HepG2 (cell line): ENCODE measurements around the gene CNEP1R1. TPM values are rescaled to one million over a fixed set of nuclear protein-coding genes. Genes with fewer than 3 reads are reported as not detected.

ENCODE experiments used
- ASH2L ChIP-seq: fragments of 300-600, 200-600 bp; sonication (generic); IDR thresholded peaks from 2 replicates; pipeline ENCODE4 v1.7.0; 2017; ENCODE audit warnings: low read depth, mild to moderate bottlenecking, moderate library complexity, mixed read lengths, low read length; ENCODE audit not compliant: insufficient read length
- ATRX ChIP-seq: sonication (generic); formaldehyde crosslinking; IDR thresholded peaks from 2 replicates; pipeline ENCODE4 v1.4.0; 2020; ENCODE audit warnings: missing genetic modification reagents, borderline replicate concordance
- EED ChIP-seq: sonication (generic); formaldehyde crosslinking; IDR thresholded peaks from 2 replicates; pipeline ENCODE4 v1.5.0; 2020; ENCODE audit warnings: mild to moderate bottlenecking, missing genetic modification reagents
- FLYWCH1 ChIP-seq: sonication (generic); formaldehyde crosslinking; IDR thresholded peaks from 2 replicates; pipeline ENCODE4 v1.8.1; 2023; ENCODE audit warnings: mild to moderate bottlenecking, missing genetic modification reagents
- GZF1 ChIP-seq: sonication (generic); formaldehyde crosslinking; IDR thresholded peaks from 2 replicates; pipeline ENCODE4 v1.5.1; 2020; ENCODE audit warnings: mild to moderate bottlenecking, missing genetic modification reagents
- HOXA9 ChIP-seq: sonication (generic); formaldehyde crosslinking; IDR thresholded peaks from 2 replicates; pipeline ENCODE4 v1.8.1; 2022; ENCODE audit warnings: missing genetic modification reagents, mild to moderate bottlenecking, moderate library complexity, borderline replicate concordance
- IRX3 ChIP-seq: sonication (generic); formaldehyde crosslinking; IDR thresholded peaks from 2 replicates; pipeline ENCODE4 v1.8.1; 2023; ENCODE audit warnings: mild to moderate bottlenecking, low read depth, missing genetic modification reagents, borderline replicate concordance
- KLF9 ChIP-seq: IDR thresholded peaks from 2 replicates; pipeline ENCODE4 v1.6.1; 2016; ENCODE audit warnings: low read depth
- MLXIP ChIP-seq: sonication (generic); formaldehyde crosslinking; IDR thresholded peaks from 2 replicates; pipeline ENCODE4 v1.9.0; 2021; ENCODE audit warnings: missing genetic modification reagents, borderline replicate concordance
- MXD3 ChIP-seq: IDR thresholded peaks from 2 replicates; pipeline ENCODE4 v1.6.1; 2016; ENCODE audit warnings: mild to moderate bottlenecking, missing biosample characterization, missing genetic modification reagents
- NFE2L1 ChIP-seq: sonication (generic); formaldehyde crosslinking; IDR thresholded peaks from 2 replicates; pipeline ENCODE4 v1.4.0; 2020; ENCODE audit warnings: missing genetic modification reagents, mild to moderate bottlenecking, borderline replicate concordance
- NFIC ChIP-seq: IDR thresholded peaks from 2 replicates; pipeline ENCODE4 v1.6.1; 2012; ENCODE audit warnings: mild to moderate bottlenecking, low read length, inconsistent platforms
- PAX8 ChIP-seq: sonication (generic); formaldehyde crosslinking; IDR thresholded peaks from 2 replicates; pipeline ENCODE4 v1.8.0; 2022; ENCODE audit warnings: mild to moderate bottlenecking, missing genetic modification reagents, borderline replicate concordance
- SMARCE1 ChIP-seq: fragments of 450-650 bp; IDR thresholded peaks from 2 replicates; pipeline ENCODE4 v1.6.1; 2017; ENCODE audit warnings: borderline replicate concordance
- YEATS2 ChIP-seq: sonication (generic); formaldehyde crosslinking; IDR thresholded peaks from 2 replicates; pipeline ENCODE4 v1.4.0; 2020; ENCODE audit warnings: missing genetic modification reagents, borderline replicate concordance
- ZNF234 ChIP-seq: sonication (generic); formaldehyde crosslinking; conservative IDR thresholded peaks from 2 replicates; pipeline ENCODE4 v1.5.1; 2020; ENCODE audit warnings: mild to moderate bottlenecking, missing genetic modification reagents
- ZNF275 ChIP-seq: sonication (generic); formaldehyde crosslinking; IDR thresholded peaks from 2 replicates; pipeline ENCODE4 v1.8.0; 2022; ENCODE audit warnings: missing genetic modification reagents, mild to moderate bottlenecking, inconsistent platforms, borderline replicate concordance
- ZNF276 ChIP-seq: sonication (generic); formaldehyde crosslinking; IDR thresholded peaks from 2 replicates; pipeline ENCODE4 v1.4.0; 2020; ENCODE audit warnings: mild to moderate bottlenecking, low read depth, missing genetic modification reagents
- ZNF468 ChIP-seq: sonication (generic); formaldehyde crosslinking; IDR thresholded peaks from 2 replicates; pipeline ENCODE4 v1.8.0; 2022; ENCODE audit warnings: mild to moderate bottlenecking, moderate library complexity, missing genetic modification reagents
- ZNF530 ChIP-seq: sonication (generic); formaldehyde crosslinking; IDR thresholded peaks from 2 replicates; pipeline ENCODE4 v1.5.0; 2020; ENCODE audit warnings: low read depth, mild to moderate bottlenecking, missing genetic modification reagents
- ZNF589 ChIP-seq: sonication (generic); formaldehyde crosslinking; conservative IDR thresholded peaks from 2 replicates; pipeline ENCODE4 v1.8.0; 2022; ENCODE audit warnings: mild to moderate bottlenecking, moderate library complexity, missing genetic modification reagents
- ZNF614 ChIP-seq: IDR thresholded peaks from 2 replicates; pipeline ENCODE4 v1.6.1; 2018; ENCODE audit warnings: missing biosample characterization, missing genetic modification reagents, inconsistent platforms, borderline replicate concordance
- ZSCAN9 ChIP-seq: IDR thresholded peaks from 2 replicates; pipeline ENCODE4 v1.6.1; 2016; ENCODE audit warnings: borderline replicate concordance
- polyA plus RNA-seq, 8 experiments: library from polyadenylated mRNA; depleted of rRNA in 3 of 8; stranded (reverse) in 7 of 8; unstranded in 1 of 8; fragments of >200 nt; fragmentation: Illumina TruSeq in 4 of 8; extraction: Trizol in 4 of 8; gene quantifications; 2 replicates each; pipeline versions ENCODE4 v1.2.1 to v1.2.3, GENCODE V29; 2011 to 2016; ENCODE audit warnings: low read depth in 4 of 8, missing spikeins in 1 of 8, mixed read lengths in 1 of 8; ENCODE audit not compliant: insufficient read depth in 1 of 8
- total RNA-seq, 5 experiments: library from RNA; depleted of rRNA; stranded (reverse); fragments of >200 nt; fragmentation: Illumina TruSeq; extraction: Trizol; gene quantifications; 2 replicates each; pipeline ENCODE4 v1.2.3, GENCODE V29; 2016; ENCODE audit warnings: low read depth in 1 of 5

CNEP1R1 gene
- total and polyA plus RNA-seq, 2 of the 13 experiments (the other 11 are each of a cell fraction or from before 2014, with no cell fraction given): 23.6 to 26.8 TPM

- TF ChIP-seq MLXIP (CRISPR knock-in tag) (no peak; the same call in 1 of the 2 replicates), ZNF275 (CRISPR knock-in tag) (peak; percentile 91; the same call in 1 of the 2 replicates), ZSCAN9 (peak; percentile 76; the same call in 1 of the 2 replicates), MXD3 (CRISPR knock-in tag) (peak; percentile 87), ZNF234 (CRISPR knock-in tag) (no peak; the same call in 1 of the 2 replicates), PAX8 (CRISPR knock-in tag) (peak; percentile 54; the same call in 1 of the 2 replicates), HOXA9 (CRISPR knock-in tag) (peak; percentile 87; the same call in 1 of the 2 replicates), NFE2L1 (CRISPR knock-in tag) (no peak), FLYWCH1 (no peak), ZNF614 (CRISPR knock-in tag) (peak; percentile 93; the same call in 1 of the 2 replicates), NFIC (no peak), ZNF276 (CRISPR knock-in tag) (peak; percentile 62; the same call in 1 of the 2 replicates), ATRX (0 out of 2 replicates have a peak, but pooled peaks have one; percentile 45), ZNF530 (no peak), SMARCE1 (no peak), ASH2L (peak; percentile 94), GZF1 (peak; percentile 78; the same call in 1 of the 2 replicates), ZNF468 (no peak), ZNF589 (CRISPR knock-in tag) (peak; percentile 58; the same call in 1 of the 2 replicates), IRX3 (CRISPR knock-in tag) (no peak), EED (CRISPR knock-in tag) (peak; percentile 91), YEATS2 (CRISPR knock-in tag) (peak; percentile 98), KLF9 (CRISPR knock-in tag) (peak; percentile 91)
Measured at GRCh38 chr16:50024684-50025536, at the start of gene CNEP1R1 (continued).
